ENCODE results near the gene ZNF140.

Gene ZNF140

GRCh38 chr12:133124674-133125073 lies 44.0 kb downstream of the ZNF140 start:
- DNase-seq (ENCODE audit: extremely low spot score): no peak
- ChIA-PET POLR2A (no interaction called here), CTCF (no interaction called here)
- TF ChIP-seq, protein P1, sequence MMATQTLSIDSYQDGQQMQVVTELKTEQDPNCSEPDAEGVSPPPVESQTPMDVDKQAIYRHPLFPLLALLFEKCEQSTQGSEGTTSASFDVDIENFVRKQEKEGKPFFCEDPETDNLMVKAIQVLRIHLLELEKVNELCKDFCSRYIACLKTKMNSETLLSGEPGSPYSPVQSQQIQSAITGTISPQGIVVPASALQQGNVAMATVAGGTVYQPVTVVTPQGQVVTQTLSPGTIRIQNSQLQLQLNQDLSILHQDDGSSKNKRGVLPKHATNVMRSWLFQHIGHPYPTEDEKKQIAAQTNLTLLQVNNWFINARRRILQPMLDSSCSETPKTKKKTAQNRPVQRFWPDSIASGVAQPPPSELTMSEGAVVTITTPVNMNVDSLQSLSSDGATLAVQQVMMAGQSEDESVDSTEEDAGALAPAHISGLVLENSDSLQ (IDR thresholded peaks at IDR 0.05): no peak
- no peak for TF ChIP-seq FOXM1 (IDR thresholded peaks at IDR 0.05; ENCODE audit: borderline replicate concordance)
- no peak for TF ChIP-seq FOXA1 (IDR thresholded peaks at IDR 0.05)
- no peak for TF ChIP-seq BHLHE40 (IDR thresholded peaks at IDR 0.05; ENCODE audit: borderline replicate concordance)
- TF ChIP-seq SP1 (IDR thresholded peaks at IDR 0.05): no peak
- no peak for TF ChIP-seq ARNT (IDR thresholded peaks at IDR 0.05)
- no peak for TF ChIP-seq TARDBP (IDR thresholded peaks at IDR 0.05)
- TF ChIP-seq ELF4 (IDR thresholded peaks at IDR 0.05): no peak
- no peak for TF ChIP-seq LEF1 (IDR thresholded peaks at IDR 0.05; ENCODE audit: borderline replicate concordance)
- no peak for TF ChIP-seq ZNF384 (IDR thresholded peaks at IDR 0.05)

- POLR2A ChIA-PET: interaction anchor here (0.9 to 1.8 kb wide), 5 partner anchors 10 to 143 kb away, joined by 3 to 9 read pairs (median 4); partner anchors contain the start of genes ZNF140 and ZNF268
These were observed 48.8 kb downstream of the ZNF140 start for GRCh38 chr12:133129368-133130037.

DNA sequence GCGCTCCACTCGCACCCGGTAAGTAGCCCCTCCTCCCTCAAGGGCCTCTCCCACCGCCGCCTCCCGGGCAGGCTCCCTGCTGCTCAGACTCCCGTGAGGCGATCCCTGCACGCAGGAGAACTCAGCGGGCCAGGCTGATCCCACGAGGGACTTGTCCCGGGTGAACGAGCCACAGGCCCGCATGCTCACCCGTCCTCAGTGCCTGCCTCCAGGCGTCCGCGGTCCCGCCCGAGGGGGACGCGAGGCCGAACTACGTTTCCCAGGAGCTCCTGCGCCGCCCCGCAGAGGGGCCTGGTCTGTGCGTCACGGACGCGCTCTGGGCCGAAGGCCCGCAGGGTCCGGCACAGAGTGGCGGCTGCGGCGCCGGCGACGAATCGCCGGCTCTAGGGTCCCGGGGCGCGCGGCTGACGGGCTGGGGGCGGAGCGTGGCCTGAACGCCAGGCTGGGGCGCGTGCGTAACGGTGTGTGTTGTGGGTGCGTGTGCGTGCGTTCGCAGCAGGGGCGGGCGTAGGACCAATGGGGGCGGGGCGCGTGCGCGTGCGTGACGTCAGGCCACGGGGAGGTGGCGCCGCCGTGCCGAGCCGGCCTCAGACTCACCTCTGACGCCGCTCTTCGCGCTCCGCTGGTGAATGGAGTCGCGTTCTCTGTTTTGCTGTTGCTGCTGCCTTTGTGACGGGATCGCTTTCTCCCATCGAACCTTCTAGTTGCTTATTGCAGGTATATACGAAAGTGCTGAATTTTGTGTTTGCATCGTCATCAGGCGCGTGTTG lies 49.5 kb downstream of the ZNF140 start, which contains the start of the genes ZNF10 and ZNF891:
TSS of gene ZNF10 (plus strand) at position 590 of the 770 bp plus-strand sequence. CDS start 13,866 bp downstream, outside the sequence.
TSS of gene ZNF891 (minus strand) at position 237 of the 770 bp plus-strand sequence. CDS start 8,356 bp downstream, outside the sequence.
- peak; percentile 88 for TF ChIP-seq L3MBTL2 (conservative IDR thresholded peaks at IDR 0.05)
- TF ChIP-seq FOXK2 (IDR thresholded peaks at IDR 0.05): no peak
- POLR2A ChIA-PET: interaction anchor here (0.9 to 1.8 kb wide), 6 partner anchors 11 to 144 kb away, joined by 3 to 9 read pairs (median 4); partner anchors contain the start of genes ZNF140 and ZNF268
- peak; percentile 90 for DNase-seq (ENCODE audit: extremely low spot score)
- CTCF ChIA-PET: no interaction called here

More at GRCh38 chr12:133129368-133130037, 48.8 kb downstream of the ZNF140 start:
- DNase-seq (ENCODE audit: extremely low spot score): no peak
- no peak for TF ChIP-seq FOXM1 (IDR thresholded peaks at IDR 0.05; ENCODE audit: borderline replicate concordance)
- TF ChIP-seq ZNF384 (IDR thresholded peaks at IDR 0.05): no peak
- TF ChIP-seq HDGF (IDR thresholded peaks at IDR 0.05; ENCODE audit: borderline replicate concordance): no peak
- no peak for TF ChIP-seq BHLHE40 (IDR thresholded peaks at IDR 0.05; ENCODE audit: borderline replicate concordance)
- TF ChIP-seq NFRKB (IDR thresholded peaks at IDR 0.05): no peak
- TF ChIP-seq TARDBP (IDR thresholded peaks at IDR 0.05): no peak
- no peak for TF ChIP-seq ELF4 (IDR thresholded peaks at IDR 0.05)
- no peak for TF ChIP-seq LEF1 (IDR thresholded peaks at IDR 0.05; ENCODE audit: borderline replicate concordance)
- TF ChIP-seq FOXA1 (IDR thresholded peaks at IDR 0.05): no peak
- TF ChIP-seq, protein P1 (IDR thresholded peaks at IDR 0.05): no peak
- TF ChIP-seq FOXK2 (IDR thresholded peaks at IDR 0.05): no peak
- TF ChIP-seq ARNT (IDR thresholded peaks at IDR 0.05): no peak
- TF ChIP-seq L3MBTL2 (conservative IDR thresholded peaks at IDR 0.05): no peak
- no peak for TF ChIP-seq SP1 (IDR thresholded peaks at IDR 0.05)
- CTCF ChIA-PET: no interaction called here

DNA sequence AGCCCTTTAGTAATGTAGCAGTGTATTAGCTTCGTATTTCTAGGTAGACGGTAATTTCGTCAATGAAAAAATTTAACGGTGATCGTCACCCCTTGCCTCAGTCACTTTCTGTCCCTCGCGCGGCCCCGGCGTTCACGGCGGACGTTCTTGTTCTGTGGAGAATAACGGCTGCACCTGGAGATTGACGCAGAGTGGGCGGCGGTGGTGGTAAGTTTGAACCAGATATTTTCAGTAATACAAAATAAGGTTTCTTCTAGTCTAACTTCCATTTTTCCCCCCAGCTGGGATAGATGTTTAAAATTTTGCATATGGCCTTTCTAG lies 50.0 kb downstream of the ZNF140 start:
- ChIA-PET CTCF (no interaction called here), POLR2A (interaction anchor here (1.1 to 1.8 kb wide), 3 partner anchors 40 to 50 kb away, joined by 3 to 9 read pairs (median 7); partner anchors contain the start of genes ZNF140 and ZNF268)
- no peak for DNase-seq (ENCODE audit: extremely low spot score)
- TF ChIP-seq, protein P1 (IDR thresholded peaks at IDR 0.05): no peak
- TF ChIP-seq L3MBTL2 (conservative IDR thresholded peaks at IDR 0.05) (peak; percentile 16; the same call in 1 of the 2 replicates), BHLHE40 (IDR thresholded peaks at IDR 0.05; ENCODE audit: borderline replicate concordance) (no peak)

DNA sequence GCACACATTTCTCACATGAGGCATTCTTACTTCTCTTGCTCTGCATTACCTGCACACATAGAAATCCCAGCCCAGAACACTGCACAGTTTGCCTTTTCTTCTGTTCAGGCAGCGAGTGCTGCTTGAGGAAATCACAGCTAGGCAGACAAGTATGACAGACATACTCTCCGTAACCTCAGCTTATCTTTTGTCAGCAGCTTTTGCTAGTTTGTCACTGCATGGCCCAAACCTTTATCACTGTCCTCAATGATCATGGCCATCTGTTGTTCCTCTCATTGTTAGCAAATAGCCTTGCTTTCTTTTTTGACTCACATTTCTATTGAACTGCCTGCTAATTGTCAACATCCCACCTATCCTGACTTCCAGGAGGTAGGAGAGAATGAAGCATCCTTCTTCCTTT lies 55.0 kb downstream of the ZNF140 start:
- TF ChIP-seq TARDBP (IDR thresholded peaks at IDR 0.05): no peak
- CTCF ChIA-PET: no interaction called here
- POLR2A ChIA-PET: no interaction called here
- DNase-seq (ENCODE audit: extremely low spot score): no peak

DNA sequence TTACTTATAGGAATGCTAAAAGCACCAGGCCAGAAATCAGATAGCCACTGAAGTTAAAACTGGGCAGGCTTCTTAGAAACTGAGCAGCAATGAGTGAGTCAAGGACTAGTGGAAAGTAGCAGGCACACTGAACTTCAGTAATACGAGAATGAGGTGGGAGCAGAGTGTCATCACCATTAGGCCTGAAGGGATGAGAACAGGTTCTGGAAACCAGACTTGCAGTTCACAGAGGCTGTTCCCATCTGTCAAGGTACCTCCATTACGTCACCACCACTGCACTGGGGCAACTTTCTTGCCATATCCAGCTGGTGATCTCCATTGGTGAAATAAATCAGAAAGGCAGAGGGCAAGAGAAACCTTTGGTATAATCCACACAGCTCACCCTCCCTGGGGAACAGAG lies 65.3 kb downstream of the ZNF140 start:
- ChIA-PET POLR2A (no interaction called here), CTCF (no interaction called here)
- DNase-seq (ENCODE audit: extremely low spot score): no peak
- TF ChIP-seq, protein P1 (IDR thresholded peaks at IDR 0.05): no peak
- TF ChIP-seq BHLHE40 (IDR thresholded peaks at IDR 0.05; ENCODE audit: borderline replicate concordance) (no peak), HDGF (IDR thresholded peaks at IDR 0.05; ENCODE audit: borderline replicate concordance) (no peak), TARDBP (IDR thresholded peaks at IDR 0.05) (no peak), FOXM1 (IDR thresholded peaks at IDR 0.05; ENCODE audit: borderline replicate concordance) (no peak), SP1 (IDR thresholded peaks at IDR 0.05) (no peak)
